Osteoblast (primary cell): ENCODE results near the gene CEP162. TPM values are rescaled to one million over a fixed set of nuclear protein-coding genes. Genes with fewer than 3 reads are reported as not detected.
A peak's percentile ranks its signal among the peaks of the same experiment; 100 is the strongest.
"Not testable (repeated sequence)": the region's sequence is repeated elsewhere in the genome, so short reads cannot be mapped to it uniquely, and the experiment has no call there.

Experiments
- DNase-seq: peaks from one replicate; pipeline ENCODE4 v3.0.0; 2011; ENCODE audit warnings: low spot score, mixed read lengths; ENCODE audit not compliant: insufficient read length; ENCODE audit errors: missing footprints
- H2AFZ ChIP-seq: 2 replicates; pipeline ENCODE4 v1.6.0; 2011; ENCODE audit warnings: mild to moderate bottlenecking, low read length
- H3K27ac ChIP-seq: 2 replicates; pipeline ENCODE4 v1.5.1; 2011; ENCODE audit warnings: mild to moderate bottlenecking, low read depth, low read length, moderate library complexity
- H3K27me3 ChIP-seq: 2 replicates; pipeline ENCODE4 v1.6.0; 2012; ENCODE audit warnings: mild to moderate bottlenecking, control low read depth, inconsistent platforms, low read length, moderate library complexity; ENCODE audit not compliant: insufficient read depth
- H3K36me3 ChIP-seq: 2 replicates; pipeline ENCODE4 v1.5.1; 2011; ENCODE audit warnings: mild to moderate bottlenecking, low read length, control low read depth, moderate library complexity; ENCODE audit not compliant: insufficient read depth
- H3K4me1 ChIP-seq: 2 replicates; pipeline ENCODE4 v1.5.1; 2011; ENCODE audit warnings: mild to moderate bottlenecking, low read length, control low read depth, moderate library complexity; ENCODE audit not compliant: insufficient read depth
- H3K4me2 ChIP-seq: 2 replicates; pipeline ENCODE4 v1.6.0; 2011; ENCODE audit warnings: mild to moderate bottlenecking, low read length; ENCODE audit not compliant: insufficient read depth
- H3K4me3 ChIP-seq: fragments of 200-600 bp; sonication (generic); 3 replicates; pipeline ENCODE4 v1.5.1; 2012; ENCODE audit warnings: mild to moderate bottlenecking, low read length, inconsistent platforms; ENCODE audit not compliant: insufficient read depth
- H3K79me2 ChIP-seq: 2 replicates; pipeline ENCODE4 v1.6.0; 2012; ENCODE audit warnings: mild to moderate bottlenecking, low read length, control low read depth, inconsistent platforms; ENCODE audit not compliant: insufficient read depth
- H3K9me3 ChIP-seq: 2 replicates; pipeline ENCODE4 v1.5.1; 2011; ENCODE audit warnings: low read depth, low read length, control low read depth
- H4K20me1 ChIP-seq: 2 replicates; pipeline ENCODE4 v1.6.0; 2012; ENCODE audit warnings: mild to moderate bottlenecking, low read length, control low read depth; ENCODE audit not compliant: insufficient read depth
- total RNA-seq: library from RNA; depleted of rRNA; stranded (reverse); fragments of >200 nt; gene quantifications from 2 replicates; pipeline ENCODE4 v1.2.3, GENCODE V29; 2012
- TF ChIP-seq, protein P1 (sequence below): IDR thresholded peaks from 2 replicates; pipeline ENCODE4 v1.5.1; 2011; ENCODE audit warnings: mild to moderate bottlenecking, low read depth, low read length, moderate library complexity; ENCODE audit errors: extremely low read depth

CEP162 gene
- total RNA-seq, 1 donor = 17.0 TPM

DNA sequence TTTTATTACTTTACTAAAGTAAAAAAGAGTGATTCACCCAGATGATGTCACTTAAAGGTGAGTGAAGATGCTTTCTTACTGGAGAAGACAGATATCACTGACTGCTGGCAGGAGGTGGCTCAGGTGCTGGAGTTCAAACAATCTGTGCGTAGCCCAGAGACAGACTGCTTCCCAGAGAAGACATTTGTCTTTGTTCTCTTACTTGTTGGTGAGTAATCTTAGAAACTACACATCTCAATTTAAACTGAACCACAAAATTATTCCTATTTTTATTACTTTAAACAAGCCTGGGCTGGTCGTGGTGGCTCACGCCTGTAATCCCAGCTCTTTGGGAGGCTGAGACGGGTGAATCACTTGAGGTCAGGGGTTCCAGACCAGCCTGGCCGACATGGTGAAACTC is 92.2 kb downstream of the CEP162 start:
- H3K4me2 ChIP-seq = no peak overlapping the region
- H3K4me1 ChIP-seq = no peaks in the 10 kb centered on the region
- H3K4me3 ChIP-seq = no peak overlapping the region
- no peaks in the 10 kb centered on the region for H3K79me2 ChIP-seq
- DNase-seq = no peak
- H3K27me3 ChIP-seq = no peaks in the 10 kb centered on the region
- H3K9me3 ChIP-seq = no peaks in the 10 kb centered on the region
- no peaks in the 10 kb centered on the region for H4K20me1 ChIP-seq
- no peak overlapping the region for H2AFZ ChIP-seq
- no peak overlapping the region for H3K27ac ChIP-seq
- TF ChIP-seq, protein P1, sequence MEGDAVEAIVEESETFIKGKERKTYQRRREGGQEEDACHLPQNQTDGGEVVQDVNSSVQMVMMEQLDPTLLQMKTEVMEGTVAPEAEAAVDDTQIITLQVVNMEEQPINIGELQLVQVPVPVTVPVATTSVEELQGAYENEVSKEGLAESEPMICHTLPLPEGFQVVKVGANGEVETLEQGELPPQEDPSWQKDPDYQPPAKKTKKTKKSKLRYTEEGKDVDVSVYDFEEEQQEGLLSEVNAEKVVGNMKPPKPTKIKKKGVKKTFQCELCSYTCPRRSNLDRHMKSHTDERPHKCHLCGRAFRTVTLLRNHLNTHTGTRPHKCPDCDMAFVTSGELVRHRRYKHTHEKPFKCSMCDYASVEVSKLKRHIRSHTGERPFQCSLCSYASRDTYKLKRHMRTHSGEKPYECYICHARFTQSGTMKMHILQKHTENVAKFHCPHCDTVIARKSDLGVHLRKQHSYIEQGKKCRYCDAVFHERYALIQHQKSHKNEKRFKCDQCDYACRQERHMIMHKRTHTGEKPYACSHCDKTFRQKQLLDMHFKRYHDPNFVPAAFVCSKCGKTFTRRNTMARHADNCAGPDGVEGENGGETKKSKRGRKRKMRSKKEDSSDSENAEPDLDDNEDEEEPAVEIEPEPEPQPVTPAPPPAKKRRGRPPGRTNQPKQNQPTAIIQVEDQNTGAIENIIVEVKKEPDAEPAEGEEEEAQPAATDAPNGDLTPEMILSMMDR = no peak
- H3K36me3 ChIP-seq = no peaks in the 10 kb centered on the region

DNA sequence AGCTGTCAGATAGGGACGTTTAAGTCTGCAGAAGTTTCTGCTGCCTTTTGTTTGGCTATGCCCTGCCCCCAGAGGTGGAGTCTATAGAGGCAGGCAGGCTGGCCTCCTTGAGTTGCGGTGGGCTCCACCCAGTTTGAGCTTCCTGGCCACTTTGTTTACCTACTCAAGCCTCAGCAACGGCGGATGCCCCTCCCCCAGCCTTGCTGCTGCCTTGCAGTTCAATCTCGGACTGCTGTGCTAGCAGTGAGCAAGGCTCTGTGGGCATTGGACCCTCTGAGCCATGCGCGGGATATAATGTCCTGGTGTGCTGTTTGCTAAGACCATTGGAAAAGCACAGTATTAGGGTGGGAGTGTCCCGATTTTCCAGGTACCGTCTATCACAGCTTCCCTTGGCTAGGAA is 94.1 kb downstream of the CEP162 start:
- not testable (repeated sequence) for DNase-seq, H3K27me3 ChIP-seq, H4K20me1 ChIP-seq, H3K79me2 ChIP-seq, H3K36me3 ChIP-seq, H3K27ac ChIP-seq, H3K4me1 ChIP-seq, H3K4me3 ChIP-seq, H3K9me3 ChIP-seq, H2AFZ ChIP-seq, H3K4me2 ChIP-seq

DNA sequence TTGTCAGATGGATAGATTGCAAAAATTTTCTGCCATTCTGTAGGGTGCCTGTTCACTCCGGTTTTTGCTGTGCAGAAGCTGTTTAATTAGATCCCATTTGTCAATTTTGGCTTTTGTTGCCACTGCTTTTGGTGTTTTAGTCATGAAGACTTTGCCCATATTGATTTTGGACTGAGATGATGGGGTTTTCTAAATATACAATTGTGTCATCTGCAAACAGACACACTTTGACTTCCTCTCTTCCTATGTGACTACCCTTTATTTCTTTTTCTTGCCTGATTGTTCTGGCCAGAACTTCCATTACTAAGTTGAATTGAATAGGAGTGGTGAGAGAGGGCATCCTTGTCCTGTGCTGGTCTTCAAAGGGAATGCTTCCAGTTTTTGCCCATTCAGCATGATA is 97.9 kb downstream of the CEP162 start:
- not testable (repeated sequence) for H3K36me3 ChIP-seq, H3K4me1 ChIP-seq, H4K20me1 ChIP-seq, DNase-seq, H3K27ac ChIP-seq, H3K4me2 ChIP-seq, H3K9me3 ChIP-seq, H3K27me3 ChIP-seq, H3K4me3 ChIP-seq, H3K79me2 ChIP-seq, H2AFZ ChIP-seq

DNA sequence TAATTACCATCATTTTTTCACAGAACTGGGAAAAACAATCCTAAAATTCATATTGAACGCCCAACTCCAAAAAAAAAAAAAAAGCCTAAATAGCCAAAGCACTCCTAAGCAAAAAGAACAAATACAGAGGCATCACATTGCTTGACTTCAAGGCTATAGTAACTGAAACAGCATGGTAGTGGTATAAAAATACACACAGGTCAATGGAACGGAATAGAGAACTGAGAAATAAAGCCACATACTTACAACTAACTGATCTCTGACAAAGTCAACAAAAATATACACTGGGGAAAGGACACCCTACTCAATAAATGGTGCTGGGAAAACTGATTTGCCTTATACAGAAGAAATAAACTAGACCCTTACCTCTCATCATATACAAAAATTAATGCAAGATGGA is 104.3 kb downstream of the CEP162 start:
- Histone ChIP-seq H3K4me3 (no peak overlapping the region), H3K9me3 (no peaks in the 10 kb centered on the region), H3K79me2 (no peaks in the 10 kb centered on the region), H2AFZ (no peak overlapping the region), H3K4me2 (no peak overlapping the region), H4K20me1 (no peaks in the 10 kb centered on the region), H3K36me3 (no peaks in the 10 kb centered on the region), H3K27me3 (no peaks in the 10 kb centered on the region), H3K4me1 (no peaks in the 10 kb centered on the region), H3K27ac (no peak overlapping the region)
- DNase-seq = no peak
- TF ChIP-seq, protein P1 = no peak

DNA sequence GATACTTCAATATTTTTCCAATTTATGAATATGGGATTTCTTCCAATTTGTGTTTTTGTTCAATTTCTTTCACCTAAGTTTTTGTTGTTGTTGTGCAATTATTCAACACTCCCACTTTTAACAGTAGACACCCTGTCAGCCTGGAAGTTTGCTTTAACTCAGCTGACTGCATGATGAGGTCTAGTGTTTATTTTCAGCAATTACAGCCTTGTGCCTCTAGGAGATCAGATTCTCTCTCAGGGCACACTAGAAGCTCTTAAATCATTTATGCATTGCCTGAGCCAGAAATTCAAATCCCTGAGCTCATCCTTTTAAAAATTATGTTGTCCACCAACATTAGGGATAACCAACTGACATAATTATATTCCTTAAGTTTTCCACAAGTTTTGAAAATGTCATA is 108.2 kb downstream of the CEP162 start:
- Histone ChIP-seq H3K27ac (no peak overlapping the region), H4K20me1 (no peaks in the 10 kb centered on the region), H3K9me3 (no peaks in the 10 kb centered on the region), H3K36me3 (no peaks in the 10 kb centered on the region), H3K27me3 (no peaks in the 10 kb centered on the region), H3K4me3 (no peak overlapping the region), H3K4me1 (no peaks in the 10 kb centered on the region), H3K79me2 (no peaks in the 10 kb centered on the region), H2AFZ (no peak overlapping the region), H3K4me2 (no peak overlapping the region)
- DNase-seq = no peak
- TF ChIP-seq, protein P1 = peak; percentile 13
